HG03045 (cell line): ENCODE data around the gene DCAF7.
A peak's percentile ranks its signal among the peaks of the same experiment; 100 is the strongest.

Experiments used
- ATAC-seq: cut with Tn5 transposase; IDR thresholded peaks from one replicate; pipeline ENCODE4 v1.9.1; 2021; ENCODE audit warnings: mild to moderate bottlenecking, moderate library complexity; ENCODE audit not compliant: unreplicated experiment

DCAF7 gene

DNA sequence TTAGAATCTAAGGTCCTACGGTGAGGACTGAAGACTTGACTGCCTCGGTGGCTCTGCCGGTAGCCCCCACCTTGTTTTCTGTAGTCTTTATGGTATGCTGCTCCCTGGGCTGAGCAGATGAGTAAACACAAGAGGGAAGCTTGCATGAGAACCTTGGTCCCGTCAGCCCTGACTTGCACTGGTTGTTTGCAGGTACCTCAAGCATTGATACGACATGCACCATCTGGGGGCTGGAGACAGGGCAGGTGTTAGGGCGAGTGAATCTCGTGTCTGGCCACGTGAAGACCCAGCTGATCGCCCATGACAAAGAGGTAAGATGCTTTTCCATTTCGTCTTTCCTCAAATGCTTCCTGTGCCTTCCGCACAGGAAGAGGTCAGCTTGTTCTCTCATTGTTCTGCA lies 29.4 kb downstream of the DCAF7 start:
- ATAC-seq, result no peak

DNA sequence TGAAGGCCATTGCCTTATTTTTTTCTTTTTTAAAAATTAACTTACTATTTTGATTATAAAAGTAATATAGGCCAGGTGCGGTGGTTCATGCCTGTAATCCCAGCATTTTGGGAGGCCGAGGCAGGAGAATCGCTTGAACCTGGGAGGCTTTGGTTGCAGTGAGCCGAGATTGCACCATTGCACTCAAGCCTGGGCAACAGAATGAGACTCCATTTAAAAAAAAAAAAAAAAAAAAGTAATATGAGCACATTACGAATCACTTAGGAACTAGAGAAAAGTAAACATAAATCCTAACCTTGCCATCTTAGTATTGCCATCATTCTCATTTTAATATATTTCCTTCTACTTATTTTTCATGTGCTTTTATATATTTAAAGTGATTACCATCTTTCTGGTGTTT lies 37.5 kb downstream of the DCAF7 start:
- no peak for ATAC-seq

DNA sequence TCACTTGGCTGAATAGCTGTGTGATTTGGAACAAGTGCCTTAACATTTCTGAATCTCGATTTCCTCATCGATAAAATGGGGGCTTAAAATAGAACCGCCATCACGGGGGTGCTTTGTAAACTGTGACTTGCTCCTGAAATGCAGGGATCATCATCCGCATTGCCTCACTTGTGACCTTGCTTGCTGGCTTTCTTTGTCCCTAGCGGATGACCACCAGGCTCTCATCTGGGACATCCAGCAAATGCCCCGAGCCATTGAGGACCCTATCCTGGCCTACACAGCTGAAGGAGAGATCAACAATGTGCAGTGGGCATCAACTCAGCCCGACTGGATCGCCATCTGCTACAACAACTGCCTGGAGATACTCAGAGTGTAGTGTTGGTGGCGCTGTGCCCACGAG lies 38.5 kb downstream of the DCAF7 start:
- no peak for ATAC-seq

DNA sequence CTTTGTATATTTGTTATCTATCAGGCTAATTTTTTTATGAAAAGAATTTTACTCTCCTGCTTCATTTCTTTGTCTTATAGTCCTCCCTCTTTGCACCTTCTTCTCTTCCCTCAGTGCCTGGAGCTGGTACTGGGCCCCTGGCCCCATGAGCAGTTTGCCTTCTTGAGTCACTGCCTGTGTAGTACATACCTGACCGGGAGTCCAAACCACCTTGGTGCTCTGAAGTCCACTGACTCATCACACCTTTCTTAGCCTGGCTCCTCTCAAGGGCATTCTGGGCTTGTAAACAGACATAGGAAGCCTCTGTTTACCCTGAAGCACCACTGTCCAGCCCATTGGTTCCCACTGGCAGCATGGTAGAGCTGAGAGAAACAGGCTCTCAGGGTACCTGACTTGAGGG lies 39.4 kb downstream of the DCAF7 start:
- no peak for ATAC-seq

DNA sequence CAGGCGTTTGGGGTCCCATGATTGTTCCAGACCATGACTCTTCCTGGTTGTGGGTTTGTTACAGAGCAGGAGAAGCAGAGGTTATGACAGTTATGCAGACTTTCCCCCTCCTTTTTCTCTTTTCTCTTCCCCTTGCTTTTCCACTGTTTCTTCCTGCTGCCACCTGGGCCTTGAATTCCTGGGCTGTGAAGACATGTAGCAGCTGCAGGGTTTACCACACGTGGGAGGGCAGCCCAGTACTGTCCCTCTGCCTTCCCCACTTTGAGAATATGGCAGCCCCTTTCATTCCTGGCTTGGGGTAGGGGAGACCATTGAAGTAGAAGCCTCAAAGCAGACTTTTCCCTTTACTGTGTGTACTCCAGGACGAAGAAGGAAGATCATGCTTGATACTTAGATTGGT lies 42.5 kb downstream of the DCAF7 start:
- ATAC-seq, result no peak

DNA sequence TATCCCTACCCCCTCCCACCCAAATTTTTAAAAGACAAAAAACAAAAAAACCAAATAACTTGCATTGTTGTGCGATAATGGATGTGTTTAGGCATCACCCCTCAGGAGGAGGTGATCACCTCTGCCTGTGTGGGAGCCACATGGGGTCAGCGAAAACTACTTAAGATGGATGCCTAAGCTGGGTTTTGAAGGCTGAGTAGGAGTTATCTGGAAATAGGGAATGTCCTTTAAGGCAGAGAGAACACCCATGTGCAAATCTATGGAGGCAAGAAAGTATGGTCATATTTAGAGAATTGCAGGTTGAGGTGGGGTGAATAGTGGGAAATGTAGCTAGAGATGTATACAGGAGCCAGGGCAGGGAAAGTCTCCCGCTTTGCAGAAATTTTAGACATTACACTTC lies 44.9 kb downstream of the DCAF7 start:
- ATAC-seq, result no peak

DNA sequence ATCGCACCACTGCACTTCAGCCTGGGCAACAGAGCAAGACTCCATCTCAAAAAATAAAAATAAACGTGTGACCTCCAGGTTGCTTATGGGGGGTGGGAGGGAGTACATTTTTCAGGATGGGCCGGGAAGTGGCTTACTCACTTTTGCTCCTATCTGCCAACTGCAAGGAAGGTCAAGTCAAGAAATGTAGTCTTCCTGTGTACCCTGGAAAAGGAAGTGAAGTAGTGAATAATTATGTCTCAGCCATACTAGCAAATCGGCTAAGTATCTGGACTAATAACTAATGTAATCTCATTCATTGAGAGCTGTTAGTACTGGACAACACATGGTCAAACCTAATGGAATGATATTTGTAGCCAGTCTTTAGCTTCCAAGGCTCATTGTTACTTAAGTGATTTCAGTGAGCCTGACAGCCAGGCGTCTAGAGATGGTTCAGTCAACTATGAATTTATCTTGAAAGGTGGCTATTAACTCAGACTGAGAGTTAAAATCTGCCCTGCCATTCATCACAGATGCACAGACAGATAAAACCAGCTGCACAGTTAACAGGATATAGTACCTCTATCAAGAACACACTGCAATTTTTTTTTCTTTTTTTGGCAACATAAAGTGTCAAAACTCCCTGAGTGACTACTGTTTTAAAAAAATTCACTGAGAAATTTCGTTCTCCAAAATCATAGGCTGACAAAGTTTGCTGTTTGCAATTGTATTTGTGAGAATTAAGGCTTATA lies 46.7 kb downstream of the DCAF7 start:
- no peak for ATAC-seq

DNA sequence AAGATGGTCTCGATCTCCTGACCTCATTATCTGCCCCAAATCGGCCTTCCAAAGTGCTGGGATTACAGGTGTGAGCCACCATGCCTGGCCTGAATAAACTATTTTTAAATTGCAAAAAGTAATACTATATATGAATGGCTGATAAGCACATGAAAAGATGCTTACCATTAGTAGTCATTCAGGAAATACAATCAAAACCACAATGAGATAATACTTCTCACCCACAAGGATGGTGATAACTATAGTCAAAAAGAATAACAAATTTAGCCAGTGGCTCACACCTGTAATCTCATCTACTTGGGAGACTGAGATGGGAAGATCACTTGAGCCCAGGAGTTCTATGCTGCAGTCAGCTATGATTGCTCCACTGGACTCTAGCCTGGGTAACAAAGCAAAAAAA lies 48.0 kb downstream of the DCAF7 start:
- ATAC-seq, result no peak

DNA sequence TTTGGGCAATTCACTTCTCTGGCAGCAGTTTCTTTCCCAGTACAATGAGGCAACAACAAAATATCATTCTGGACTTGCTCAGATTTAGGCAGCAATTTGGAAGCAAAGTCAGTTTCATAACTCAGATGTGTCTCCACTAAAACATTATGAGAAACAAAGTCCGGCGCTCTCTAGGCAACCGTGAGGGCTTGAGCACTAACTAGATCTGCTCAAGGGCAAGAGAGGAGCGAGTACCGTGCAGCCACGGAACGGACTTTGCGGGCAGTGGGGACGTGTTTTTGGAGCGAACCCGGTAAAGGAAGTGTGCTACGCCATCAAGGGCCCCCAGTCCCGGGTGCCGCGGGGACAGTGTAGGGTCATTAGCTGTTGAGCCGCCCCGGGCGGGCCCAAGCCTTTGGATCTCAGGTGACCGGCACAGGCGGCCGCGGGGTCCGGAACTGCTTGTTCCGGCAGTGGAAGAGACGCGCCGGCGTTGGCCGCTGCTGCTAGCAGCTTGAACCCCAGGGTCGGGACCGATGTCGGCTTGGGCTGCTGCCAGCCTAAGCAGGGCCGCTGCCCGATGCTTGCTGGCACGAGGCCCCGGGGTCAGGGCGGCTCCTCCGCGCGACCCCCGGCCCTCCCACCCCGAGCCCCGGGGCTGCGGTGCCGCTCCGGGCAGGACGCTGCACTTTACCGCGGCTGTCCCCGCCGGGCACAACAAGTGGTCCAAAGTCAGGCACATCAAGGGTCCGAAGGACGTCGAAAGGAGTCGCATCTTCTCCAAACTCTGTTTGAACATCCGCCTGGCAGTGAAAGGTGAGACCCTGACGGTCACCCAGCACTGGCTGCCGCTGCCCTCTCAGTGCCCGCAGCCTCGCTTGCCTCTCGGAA lies 50.5 kb downstream of the DCAF7 start, which contains the start of gene TACO1:
Gene TACO1 (plus strand): TSS at position 327 of the 870 bp plus-strand sequence. CDS start 189 bp downstream, at position 516.
- peak; percentile 71 for ATAC-seq

DNA sequence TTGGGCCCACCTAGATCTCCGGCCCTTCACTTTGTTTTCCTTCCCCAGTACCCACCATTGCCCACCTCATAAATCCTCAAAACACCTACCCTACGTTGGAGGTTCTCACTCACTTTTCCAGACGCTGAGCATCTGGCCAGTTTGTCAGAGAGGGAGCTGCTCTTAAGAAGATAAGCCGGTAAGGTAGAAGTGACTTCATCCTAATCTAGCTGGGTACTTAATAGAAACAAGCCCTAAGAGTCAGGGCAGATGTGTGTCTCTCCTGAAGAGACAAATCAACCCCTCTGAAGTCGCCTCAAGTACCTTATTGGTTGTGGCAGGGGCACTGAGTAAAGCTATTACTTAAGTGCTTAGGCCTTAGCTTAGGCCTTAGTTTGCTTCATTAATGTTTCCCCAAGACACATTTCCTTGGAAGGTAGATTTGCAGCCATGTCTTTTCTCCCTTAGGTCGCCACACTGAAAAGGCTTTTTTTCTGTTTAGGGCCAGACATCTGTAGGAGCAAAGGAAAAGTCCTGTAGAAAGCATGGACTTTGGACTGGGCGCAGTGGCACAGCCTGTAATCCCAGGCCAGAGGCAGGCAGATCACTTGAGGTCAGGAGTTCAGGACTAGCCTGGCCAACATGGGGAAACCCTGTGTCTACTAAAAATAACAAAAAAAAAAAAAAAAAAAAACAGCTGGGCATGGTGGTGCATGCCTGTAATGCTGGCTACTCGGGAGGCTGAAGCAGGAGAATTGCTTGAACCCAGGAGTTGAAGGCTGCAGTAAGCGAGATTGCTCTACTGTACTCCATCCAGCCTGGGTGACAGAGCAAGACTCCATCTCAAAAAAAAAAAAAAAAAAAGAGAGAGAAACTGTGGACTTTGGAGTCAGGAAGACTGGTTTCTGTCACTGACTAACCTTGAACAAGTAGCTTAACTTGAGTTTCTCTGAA lies 51.4 kb downstream of the DCAF7 start:
- no peak for ATAC-seq

DNA sequence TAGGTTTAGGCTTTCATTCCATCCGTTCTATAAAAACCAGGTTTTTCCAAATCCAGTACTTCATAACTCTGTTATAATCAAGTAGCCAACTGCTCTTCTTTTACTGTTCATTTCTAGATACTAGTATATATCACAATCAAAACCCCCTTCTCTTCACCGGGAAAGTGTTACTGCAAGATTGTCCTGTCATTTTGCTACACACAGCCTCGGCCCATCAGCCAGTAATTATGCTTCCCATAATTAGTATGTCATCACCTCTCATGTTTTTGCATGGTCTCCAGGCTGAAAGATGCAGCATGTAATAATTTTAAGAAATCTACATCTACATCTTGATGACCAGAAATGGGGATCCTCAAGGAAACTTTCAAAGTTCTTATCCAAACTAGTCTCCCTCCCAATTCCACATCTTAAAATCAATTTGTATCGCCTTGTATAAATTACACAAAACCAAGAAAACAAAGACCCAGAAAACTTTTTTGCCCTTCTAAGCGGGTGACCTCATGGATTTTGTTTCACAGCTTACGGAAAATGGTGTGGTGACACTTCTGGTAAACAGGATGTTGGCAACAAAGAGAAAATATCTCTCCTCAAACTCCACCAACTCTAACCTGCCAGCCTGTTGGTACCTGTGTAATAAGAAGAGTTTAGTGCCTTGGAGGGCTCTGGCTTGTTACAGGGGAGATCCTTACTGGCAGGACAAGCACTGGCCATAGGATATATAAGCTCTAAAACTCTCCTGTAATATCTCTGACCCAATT lies 59.7 kb downstream of the DCAF7 start:
- no peak for ATAC-seq

DNA sequence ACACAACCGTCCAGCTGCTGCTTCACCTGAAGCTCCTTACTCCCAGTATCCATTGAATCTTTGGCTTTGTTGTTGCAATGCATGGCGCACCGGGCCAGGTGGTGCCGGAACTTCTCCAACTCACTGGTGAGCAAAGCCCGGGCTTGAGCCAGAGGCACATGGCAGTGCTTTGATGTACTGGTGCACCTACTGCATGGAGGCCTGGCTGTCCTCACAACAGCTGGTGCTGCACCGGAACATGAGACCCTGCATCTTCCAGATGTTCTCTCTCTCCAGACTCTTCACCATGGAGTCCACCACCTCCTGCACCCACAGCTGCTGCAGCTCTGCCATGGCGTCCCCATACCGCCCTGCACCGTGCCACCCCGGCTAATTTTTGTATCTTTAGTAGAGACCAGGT lies 60.6 kb downstream of the DCAF7 start:
- ATAC-seq, result no peak

DNA sequence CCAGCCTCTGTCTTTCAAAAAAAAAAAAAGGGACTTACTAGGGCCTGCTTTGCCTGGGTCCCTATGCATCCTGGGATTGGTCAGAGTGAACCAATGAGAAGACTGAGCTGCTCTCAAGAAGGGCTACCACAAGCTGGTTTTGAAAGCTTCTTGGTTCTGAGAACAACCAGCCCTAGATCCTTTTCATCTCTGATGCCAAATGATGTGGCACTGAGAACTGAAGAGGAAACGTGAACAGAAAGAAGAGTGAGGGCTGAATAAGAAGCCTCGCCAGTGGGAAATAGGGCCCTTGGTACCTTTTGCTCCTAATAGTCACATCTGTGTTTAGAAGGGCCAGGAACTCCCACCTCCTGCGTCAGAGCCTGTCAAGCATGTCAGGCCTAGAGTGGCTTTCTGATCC lies 61.1 kb downstream of the DCAF7 start:
- ATAC-seq, result no peak

DNA sequence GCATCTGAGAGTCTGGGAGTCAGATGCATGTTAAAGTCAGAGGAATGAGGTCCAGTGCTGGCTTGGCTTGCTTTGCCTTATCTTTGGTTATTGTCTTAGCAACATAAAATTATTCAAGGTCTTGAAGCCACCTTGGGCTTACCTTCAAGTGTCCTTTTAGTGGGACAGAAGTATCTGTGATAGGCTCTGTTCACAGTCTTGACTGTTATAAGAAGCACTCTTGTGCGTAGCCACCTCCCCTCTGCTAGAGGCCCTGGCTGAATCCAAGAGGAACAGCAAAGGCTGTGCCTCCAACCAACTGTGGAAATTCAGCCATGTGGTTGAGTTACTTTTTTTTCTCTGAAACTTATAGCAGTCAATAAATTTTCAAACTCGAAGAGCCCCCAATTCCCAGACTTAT lies 63.4 kb downstream of the DCAF7 start:
- ATAC-seq, result no peak

DNA sequence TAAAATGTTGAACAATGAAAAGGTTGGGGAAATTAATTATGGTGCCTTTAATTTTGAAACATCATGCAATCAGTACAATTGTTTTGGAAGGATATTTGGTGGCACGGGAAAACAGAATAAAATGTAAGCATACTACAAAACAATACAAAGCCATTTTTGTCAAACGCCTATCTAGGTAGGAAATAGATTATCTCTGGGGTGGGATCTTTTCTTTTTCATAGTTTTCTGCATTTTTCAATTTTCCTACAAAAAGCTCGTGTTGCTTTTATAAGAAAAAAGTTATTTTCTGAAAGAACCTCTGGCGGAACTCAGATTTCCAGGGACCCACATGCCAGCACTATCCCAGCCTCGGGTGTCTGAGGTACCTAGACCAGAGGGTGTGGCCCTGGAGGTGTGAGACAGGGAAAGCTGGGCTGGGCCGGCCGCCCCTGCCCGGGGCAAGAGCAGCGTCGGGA lies 71.0 kb downstream of the DCAF7 start:
- no peak for ATAC-seq

DNA sequence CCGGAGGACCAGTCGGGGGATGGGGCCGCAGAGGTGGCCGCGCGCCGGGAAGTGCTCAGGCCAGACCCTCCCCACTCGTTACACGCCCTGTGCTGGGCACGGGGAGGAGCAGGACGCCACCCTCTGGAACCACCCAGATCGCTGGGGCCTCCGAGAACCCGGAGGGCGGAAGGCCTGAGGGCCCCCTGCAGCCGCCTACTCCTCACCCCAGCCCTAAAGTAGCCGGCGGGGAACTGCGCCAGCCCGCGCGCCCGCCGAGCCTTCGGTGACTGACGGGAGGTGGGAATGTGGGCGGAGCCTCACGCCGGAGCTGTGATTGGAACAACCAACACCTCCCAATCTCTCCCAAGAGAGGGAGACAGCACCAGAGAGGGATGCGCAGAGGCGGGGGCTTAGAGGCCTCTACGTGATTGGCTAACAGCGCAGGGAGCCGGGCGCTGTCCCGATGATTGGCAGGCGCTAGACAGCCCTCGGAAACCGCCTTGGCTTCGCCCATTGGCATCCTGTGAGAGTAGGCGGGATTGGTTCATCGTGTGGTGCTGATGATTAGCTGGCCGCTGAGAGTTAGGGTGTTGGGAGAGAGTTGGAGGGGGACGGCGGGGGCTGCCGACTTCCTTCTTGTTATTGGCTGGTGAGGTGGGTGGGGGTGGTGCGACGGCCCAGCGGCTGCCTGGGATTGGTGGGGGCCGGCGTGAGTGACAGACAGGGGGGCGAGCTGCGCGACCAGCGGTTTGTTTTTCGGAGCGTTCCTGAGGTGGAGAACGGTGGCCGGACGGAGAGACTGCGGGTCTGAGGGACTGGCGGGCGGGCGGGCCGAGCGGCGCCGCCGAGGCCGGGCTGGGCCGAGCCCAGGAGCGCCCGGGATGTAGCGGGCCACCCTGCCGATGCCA lies 71.7 kb downstream of the DCAF7 start, which contains the start of gene MAP3K3:
Gene MAP3K3 (plus strand): TSS at position 734 of the 890 bp plus-strand sequence. CDS start 343 bp downstream, outside the sequence.
- peak; percentile 92 for ATAC-seq

DNA sequence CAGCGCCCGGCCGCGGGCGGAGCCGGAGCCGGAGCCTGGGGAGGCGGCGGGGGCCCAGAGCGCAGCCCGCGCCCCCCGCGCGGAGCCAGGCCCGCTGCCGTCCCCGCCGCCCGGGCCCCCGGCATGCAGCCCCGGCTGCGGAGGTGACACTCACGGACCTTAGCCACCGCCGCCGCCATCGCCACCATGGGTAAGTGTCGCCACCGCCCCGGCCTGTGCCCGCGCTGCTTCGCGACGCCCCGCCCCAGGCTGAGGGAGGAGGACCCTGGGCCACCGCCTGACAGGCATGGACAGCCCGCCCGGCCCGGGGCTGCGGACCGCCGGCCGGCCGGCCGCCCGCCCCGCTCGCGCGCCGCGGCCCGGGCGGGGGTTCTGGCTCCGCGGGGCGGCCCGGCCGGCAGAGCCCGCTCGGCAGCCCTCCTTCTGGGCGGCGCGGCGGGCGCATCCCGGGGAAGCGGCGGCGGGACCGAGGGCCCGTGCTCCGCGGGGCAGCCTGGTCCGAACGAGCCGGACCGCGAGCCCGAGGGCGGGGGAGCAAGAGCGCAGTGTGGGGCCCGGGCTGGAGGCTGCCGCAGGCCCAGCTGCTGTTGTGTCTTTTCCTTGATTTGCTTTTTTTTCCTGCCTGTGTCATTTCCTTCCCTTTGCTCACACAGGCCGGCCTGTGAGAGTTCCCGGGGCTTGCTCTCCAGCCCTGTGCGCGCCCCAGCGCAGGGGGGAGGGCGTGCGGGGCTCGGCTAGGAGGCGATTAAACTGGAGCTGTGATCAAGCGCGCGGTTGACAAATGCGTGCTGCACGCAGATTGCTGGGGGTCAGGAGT lies 72.5 kb downstream of the DCAF7 start:
- ATAC-seq, result peak; percentile 34

DNA sequence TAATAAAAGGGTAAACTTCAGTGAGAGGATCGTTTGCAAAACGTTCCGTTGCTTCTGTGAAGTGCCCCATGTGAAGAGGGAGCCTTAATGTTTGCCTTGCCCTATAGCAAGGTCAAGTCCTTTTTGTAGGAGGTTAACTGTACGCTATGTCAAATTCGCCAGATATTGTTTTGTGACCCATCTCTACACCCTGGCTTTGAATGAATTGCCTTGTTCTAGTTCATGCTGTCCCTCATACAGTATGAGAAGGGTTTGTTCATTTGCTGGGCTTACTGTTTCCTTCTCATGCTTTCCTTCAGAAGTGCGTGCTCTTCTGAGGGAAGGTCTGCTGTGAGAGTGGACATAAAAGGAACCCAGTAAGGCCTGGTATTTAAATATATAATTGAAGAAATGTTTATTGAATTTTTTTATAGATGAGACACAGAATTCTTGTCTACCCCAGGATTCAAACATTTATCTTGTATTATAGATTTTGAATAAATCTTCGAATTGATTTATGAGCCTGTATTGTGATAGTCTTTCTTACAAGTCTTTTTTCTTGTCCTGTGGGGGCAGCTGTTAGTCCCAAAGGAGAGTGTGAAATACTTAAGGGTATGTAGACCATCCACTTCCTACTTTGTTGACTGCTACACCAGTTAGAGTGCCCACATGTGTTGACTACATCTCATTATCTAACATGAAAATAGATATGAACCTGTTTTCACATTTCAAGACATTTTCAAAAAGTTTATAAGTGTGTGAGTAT lies 73.7 kb downstream of the DCAF7 start:
- no peak for ATAC-seq
